GM12878 (cell line): ENCODE results near the gene IRF2BP1. TPM values are rescaled to one million over a fixed set of nuclear protein-coding genes. Genes with fewer than 3 reads are reported as not detected.

Experiments used
- ATAC-seq: fragments of 200-7000 bp; cut with Tn5 transposase; 3 replicates; pipeline ENCODE4 v1.9.1; 2020; ENCODE audit warnings: mild to moderate bottlenecking, moderate library complexity
- BruUV-seq: library from RNA; stranded (reverse); fragments of 400-500 nt; replicated peaks from 2 replicates; lab custom pipeline; 2021; lab: Mats Ljungman, UMichigan
- CTCF ChIA-PET: fragments of 300-600 bp; sonication (Branson Sonifier 250); formaldehyde crosslinking; extraction: SDS; loops from one replicate; lab custom pipeline; 2021; ENCODE audit warnings: inconsistent platforms; lab: Yijun Ruan, JAX
- POLR2A ChIA-PET: fragments of 350-600 bp; formaldehyde crosslinking; extraction: SDS; loops from one replicate; lab custom pipeline; 2021; ENCODE audit warnings: inconsistent platforms; lab: Charles Lee
- RAD21 ChIA-PET: fragments of 300-600 bp; sonication (Branson Sonifier 250); formaldehyde crosslinking; loops from one replicate; lab custom pipeline; 2023; ENCODE audit warnings: antibody characterized with exemption; ENCODE audit not compliant: unreplicated experiment; lab: Charles Lee
- SMC1A ChIA-PET: fragments of 300-600 bp; sonication (Branson Sonifier 250); formaldehyde crosslinking; loops from one replicate; lab custom pipeline; 2023; ENCODE audit not compliant: unreplicated experiment, uncharacterized antibody; lab: Charles Lee
- DNase-seq: peaks from one replicate; pipeline ENCODE4 v3.0.0-alpha.2; 2011; ENCODE audit warnings: low read depth, low spot score
- FAIRE-seq: peaks from 3 replicates; lab custom pipeline; 2011; peaks lifted over from hg19 to GRCh38; lab: Jason Lieb, UNC
- H2AFZ ChIP-seq: 2 replicates; pipeline ENCODE4 v1.6.0; 2011; ENCODE audit warnings: low read depth, low read length, control low read depth; ENCODE audit not compliant: control insufficient read depth
- H3K27ac ChIP-seq: 2 replicates; pipeline ENCODE4 v1.5.1; 2011; ENCODE audit warnings: control low read depth; ENCODE audit not compliant: control insufficient read depth, insufficient read depth
- H3K27me3 ChIP-seq, 2 experiments: replicated peaks in 1 of 2; 2 replicates each; pipeline versions ENCODE4 v1.6.0 to v1.6.1; 2011; ENCODE audit warnings: low read length in 1 of 2; ENCODE audit not compliant: control insufficient read depth in 2 of 2, insufficient read depth in 2 of 2
- H3K36me3 ChIP-seq, 2 experiments: 2 replicates each; pipeline ENCODE4 v1.5.1; 2011; ENCODE audit warnings: low read length in 1 of 2; ENCODE audit not compliant: control insufficient read depth in 2 of 2, insufficient read depth in 2 of 2
- H3K4me1 ChIP-seq: 2 replicates; pipeline ENCODE4 v1.6.1; 2011; ENCODE audit warnings: mild to moderate bottlenecking, low read length, moderate library complexity, mixed read lengths; ENCODE audit not compliant: control insufficient read depth, insufficient read depth
- H3K4me2 ChIP-seq: 2 replicates; pipeline ENCODE4 v1.6.0; 2011; ENCODE audit warnings: control low read depth; ENCODE audit not compliant: control insufficient read depth, insufficient read depth
- H3K4me3 ChIP-seq: fragments of 200-600 bp; sonication (generic); 2 replicates; pipeline ENCODE4 v1.5.1; 2016
- H3K79me2 ChIP-seq: 2 replicates; pipeline ENCODE4 v1.6.0; 2011; ENCODE audit warnings: low read length; ENCODE audit not compliant: control insufficient read depth, insufficient read depth
- H3K9ac ChIP-seq: 2 replicates; pipeline ENCODE4 v1.8.0; 2011; ENCODE audit warnings: low read length, control low read depth, mixed read lengths; ENCODE audit not compliant: control insufficient read depth, insufficient read depth
- H3K9me3 ChIP-seq: replicated peaks from 3 replicates; pipeline ENCODE4 v1.5.1; 2011; ENCODE audit warnings: mild to moderate bottlenecking, low read length; ENCODE audit not compliant: control insufficient read depth, insufficient read depth
- H4K20me1 ChIP-seq: 2 replicates; pipeline ENCODE4 v1.6.0; 2011; ENCODE audit not compliant: control insufficient read depth, insufficient read depth
- BACH1 ChIP-seq: fragments of 450-650 bp; IDR thresholded peaks from 2 replicates; pipeline ENCODE4 v1.6.1; 2017; ENCODE audit warnings: mild to moderate bottlenecking, borderline replicate concordance
- BHLHE40 ChIP-seq, 2 experiments: fragments of 450-650 bp in 1 of 2; IDR thresholded peaks; 2 replicates each; pipeline ENCODE4 v1.6.1; 2011 to 2017; ENCODE audit warnings: low read depth in 2 of 2, borderline replicate concordance in 1 of 2, improper control_type of control experiment in 1 of 2, low read length in 1 of 2, mild to moderate bottlenecking in 1 of 2
- CEBPB ChIP-seq, 2 experiments: fragments of 150-350 bp in 1 of 2; IDR thresholded peaks; 2 replicates each; pipeline ENCODE4 v1.6.1; 2012 to 2014; ENCODE audit warnings: low read depth in 2 of 2, low read length in 2 of 2, borderline replicate concordance in 1 of 2, inconsistent platforms in 1 of 2
- DPF2 ChIP-seq: fragments of 450-650 bp; IDR thresholded peaks from 2 replicates; pipeline ENCODE4 v1.6.1; 2017; ENCODE audit warnings: mild to moderate bottlenecking
- GATAD2B ChIP-seq: fragments of 450-650 bp; conservative IDR thresholded peaks from 2 replicates; pipeline ENCODE4 v1.6.1; 2017; ENCODE audit warnings: low read depth, mild to moderate bottlenecking, moderate library complexity
- HCFC1 ChIP-seq: fragments of 150-350 bp; IDR thresholded peaks from 2 replicates; pipeline ENCODE4 v1.6.1; 2014; ENCODE audit warnings: low read length
- IKZF1 ChIP-seq: fragments of 450-650 bp; conservative IDR thresholded peaks from 2 replicates; pipeline ENCODE4 v1.6.1; 2017; ENCODE audit warnings: antibody characterized with exemption, mild to moderate bottlenecking
- IRF5 ChIP-seq: fragments of 450-650 bp; IDR thresholded peaks from 2 replicates; pipeline ENCODE4 v1.6.1; 2017; ENCODE audit warnings: borderline replicate concordance
- LARP7 ChIP-seq: fragments of 450-650 bp; IDR thresholded peaks from 2 replicates; pipeline ENCODE4 v1.6.1; 2017; ENCODE audit warnings: mild to moderate bottlenecking
- POLR2A ChIP-seq: IDR thresholded peaks from 2 replicates; pipeline ENCODE4 v1.6.1; 2011; ENCODE audit warnings: low read depth, mild to moderate bottlenecking, low read length
- RAD21 ChIP-seq: IDR thresholded peaks from 2 replicates; pipeline ENCODE4 v1.6.1; 2011; ENCODE audit warnings: mild to moderate bottlenecking, low read depth, low read length, moderate library complexity; ENCODE audit not compliant: insufficient read depth
- SUZ12 ChIP-seq: fragments of 200-600 bp; sonication (generic); IDR thresholded peaks from one replicate; pipeline ENCODE4 v1.6.1; 2018; ENCODE audit warnings: antibody characterized with exemption, mild to moderate bottlenecking; ENCODE audit not compliant: unreplicated experiment
- ZBTB33 ChIP-seq: fragments of 450-650 bp; IDR thresholded peaks from 2 replicates; pipeline ENCODE4 v1.6.1; 2017; ENCODE audit warnings: mild to moderate bottlenecking
- WGBS: methylation state at CpG from one replicate; pipeline ENCODE4 v1.1.6; 2016; ENCODE audit warnings: low lambda C conversion rate; ENCODE audit not compliant: insufficient replicate concordance, insufficient coverage; ENCODE audit errors: missing lambda C conversion rate; 5-methylcytosine and 5-hydroxymethylcytosine counted together
- in situ Hi-C: fragments of 300-500 bp; cut with MboI; formaldehyde crosslinking; loops from 9 replicates; pipeline ENCODE4 v1.14.3; 2018; ENCODE audit warnings: mixed read lengths
- intact Hi-C: fragments of 100-400 bp; cut with micrococcal nuclease; formaldehyde crosslinking; loops from one replicate; pipeline ENCODE4 v1.14.2; 2022; ENCODE audit not compliant: unreplicated experiment
- polyA plus RNA-seq, 11 experiments: library from polyadenylated mRNA; depleted of rRNA in 4 of 11; unstranded in 6 of 11; stranded (reverse) in 5 of 11; fragments of >200 nt; fragmentation: Nextera tagmentation in 4 of 11; fragmentation: Illumina TruSeq in 1 of 11; extraction: Ambion mirVana in 4 of 11; extraction: Trizol in 1 of 11; gene quantifications; 1 replicate in 1 of 11; 2 replicates in 10 of 11; pipeline versions ENCODE4 v1.2.1 to v1.2.3, GENCODE V29; 2011 to 2016; ENCODE audit warnings: inconsistent platforms in 2 of 11, missing spikeins in 2 of 11, low read depth in 1 of 11
- total RNA-seq, 4 experiments: library from RNA; depleted of rRNA in 3 of 4; stranded (reverse); fragments of >200 nt in 3 of 4; fragmentation: Illumina TruSeq in 1 of 4; extraction: Trizol in 1 of 4; gene quantifications; 2 replicates each; pipeline versions ENCODE4 v1.2.1 to v1.2.3, GENCODE V29; 2013 to 2021
- TF ChIP-seq, protein P1 (sequence below): fragments of 450-650 bp; IDR thresholded peaks from 2 replicates; pipeline ENCODE4 v1.6.1; 2016; ENCODE audit warnings: mild to moderate bottlenecking

Gene IRF2BP1
- total and polyA plus RNA-seq, 10 of the 15 experiments (the other 5 are each of a cell fraction or from before 2014, with no cell fraction given), result 0.31 to 24.4 (median 4.4) TPM

DNA sequence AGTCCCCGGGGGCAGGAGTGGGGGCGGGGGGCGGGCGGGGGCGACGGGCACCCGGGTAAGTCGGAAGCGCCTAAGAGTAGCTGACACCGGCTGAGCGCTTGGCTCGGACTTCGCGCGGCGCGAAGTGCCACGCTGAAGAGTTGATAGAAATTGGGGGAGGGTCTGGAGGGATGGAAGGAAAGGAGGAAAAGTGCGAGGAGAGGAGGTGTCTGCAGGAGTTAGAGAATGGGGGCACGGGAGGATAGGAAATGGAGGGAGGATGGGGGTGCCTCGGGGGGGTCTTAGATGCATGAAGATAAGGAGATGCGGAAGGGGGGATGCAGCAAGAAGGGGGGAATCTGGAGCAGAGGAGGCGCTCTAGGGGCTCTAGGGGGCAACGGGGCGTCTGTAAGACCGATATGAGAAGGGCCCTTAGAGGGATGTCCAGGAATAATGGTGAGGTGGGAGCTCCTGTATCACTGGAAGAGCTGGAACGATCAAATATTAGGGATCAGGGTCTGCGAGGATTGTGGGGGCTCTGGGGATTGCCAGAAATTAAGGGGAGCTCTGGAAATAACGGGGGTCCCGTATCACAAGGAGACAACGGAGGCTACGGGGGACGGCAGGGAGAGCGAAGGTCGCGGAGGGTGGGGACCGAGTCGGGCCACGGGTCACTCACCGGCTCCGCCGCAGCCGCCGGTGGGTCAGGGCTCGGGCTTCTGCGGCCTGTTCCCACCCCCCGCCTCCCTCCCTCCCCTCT is 16.1 kb upstream of the IRF2BP1 start, which contains the start of gene MYPOP (continued):
- no peak for TF ChIP-seq RAD21

GRCh38 chr19:45901432-45901911 is 15.5 kb upstream of the IRF2BP1 start:
- no TSS peak for BruUV-seq
- Histone ChIP-seq H3K36me3 (no peaks in the 10 kb centered on the region; a peak in 2 of 4 replicates), H3K4me1 (peaks cover 10% of the 10 kb centered on the region), H3K9me3 (no peaks in the 10 kb centered on the region)
- CTCF ChIA-PET, result interaction anchor here (1.8 to 3.6 kb wide), 3 partner anchors 15 to 37 kb away, joined by 9 to 28 read pairs (median 18); partner anchors contain the start of genes FOXA3, IRF2BP1 and SYMPK
- POLR2A ChIA-PET, result interaction anchor here (0.9 to 3.7 kb wide), 5 partner anchors 9 to 94 kb away, joined by 4 to 23 read pairs (median 5); partner anchors contain the start of genes CCDC61, FOXA3 and SYMPK
- intact Hi-C loops, result loop anchor here (5.0 kb wide), 1 partner anchor 84 kb away; the partner anchor contains the start of gene RSPH6A
- peak; percentile 69 for TF ChIP-seq IKZF1
- no peak for TF ChIP-seq HCFC1
- TF ChIP-seq BACH1, result 0 out of 2 replicates have a peak, but pooled peaks have one; percentile 14
- no peak for TF ChIP-seq IRF5
- TF ChIP-seq BHLHE40 (IDR thresholded peaks at IDR 0.05; ENCODE audit: borderline replicate concordance in 1 of 2, low read depth in 2 of 2, low read length in 1 of 2), result 0 out of 4 replicates have a peak, but pooled peaks of 1 of the 2 experiments have one; percentile 37
- TF ChIP-seq, protein P1, sequence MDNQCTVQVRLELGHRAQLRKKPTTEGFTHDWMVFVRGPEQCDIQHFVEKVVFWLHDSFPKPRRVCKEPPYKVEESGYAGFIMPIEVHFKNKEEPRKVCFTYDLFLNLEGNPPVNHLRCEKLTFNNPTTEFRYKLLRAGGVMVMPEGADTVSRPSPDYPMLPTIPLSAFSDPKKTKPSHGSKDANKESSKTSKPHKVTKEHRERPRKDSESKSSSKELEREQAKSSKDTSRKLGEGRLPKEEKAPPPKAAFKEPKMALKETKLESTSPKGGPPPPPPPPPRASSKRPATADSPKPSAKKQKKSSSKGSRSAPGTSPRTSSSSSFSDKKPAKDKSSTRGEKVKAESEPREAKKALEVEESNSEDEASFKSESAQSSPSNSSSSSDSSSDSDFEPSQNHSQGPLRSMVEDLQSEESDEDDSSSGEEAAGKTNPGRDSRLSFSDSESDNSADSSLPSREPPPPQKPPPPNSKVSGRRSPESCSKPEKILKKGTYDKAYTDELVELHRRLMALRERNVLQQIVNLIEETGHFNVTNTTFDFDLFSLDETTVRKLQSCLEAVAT, result no peak
- 0 out of 2 replicates have a peak, but pooled peaks have one; percentile 32 for TF ChIP-seq POLR2A
- TF ChIP-seq GATAD2B, result 0 out of 2 replicates have a peak, but pooled peaks have one; percentile 62
- 0 out of 2 replicates have a peak, but pooled peaks have one; percentile 52 for TF ChIP-seq LARP7
- peak; percentile 58 for TF ChIP-seq DPF2
- peak; percentile 54; the same call in 1 of the 2 replicates for TF ChIP-seq ZBTB33
- peak in 1 of 2 experiments; percentile 69; a peak in 1 of 4 replicates for TF ChIP-seq CEBPB (IDR thresholded peaks at IDR 0.05; ENCODE audit: borderline replicate concordance in 1 of 2, low read depth in 2 of 2, low read length in 2 of 2)
- TF ChIP-seq SUZ12, result no peak
- TF ChIP-seq, all 136 proteins: peak for 9
- peaks cover 8% of the 10 kb centered on the region for H3K79me2 ChIP-seq
- ATAC-seq (no peak), DNase-seq (no peak), FAIRE-seq (no peak)
- H3K4me3 ChIP-seq, result peak overlapping the region; percentile 98
- H3K27me3 ChIP-seq, result no peaks in the 10 kb centered on the region
- ChIA-PET SMC1A (interaction anchor here (0.6 to 1.9 kb wide), 3 partner anchors 16 to 794 kb away, joined by 3 to 9 read pairs (median 3); partner anchors contain the start of genes CCDC61 and IRF2BP1), RAD21 (interaction anchor here (0.9 to 2.3 kb wide), 6 partner anchors 15 to 84 kb away, joined by 3 to 26 read pairs (median 4); partner anchors contain the start of genes FOXA3, IRF2BP1 and SYMPK)
- no peak overlapping the region for H3K9ac ChIP-seq
- in situ Hi-C loops, result no loop called here
- no peaks in the 10 kb centered on the region for H4K20me1 ChIP-seq
- H3K27ac ChIP-seq, result no peak overlapping the region
- WGBS, result 41% methylated on average over 51 of the region's 69 CpGs
- no peak overlapping the region for H2AFZ ChIP-seq
- peak overlapping the region; percentile 73 for H3K4me2 ChIP-seq
